ENCODE results near the gene PALD1.
A peak's percentile ranks its signal among the peaks of the same experiment; 100 is the strongest.

The PALD1 gene

DNA sequence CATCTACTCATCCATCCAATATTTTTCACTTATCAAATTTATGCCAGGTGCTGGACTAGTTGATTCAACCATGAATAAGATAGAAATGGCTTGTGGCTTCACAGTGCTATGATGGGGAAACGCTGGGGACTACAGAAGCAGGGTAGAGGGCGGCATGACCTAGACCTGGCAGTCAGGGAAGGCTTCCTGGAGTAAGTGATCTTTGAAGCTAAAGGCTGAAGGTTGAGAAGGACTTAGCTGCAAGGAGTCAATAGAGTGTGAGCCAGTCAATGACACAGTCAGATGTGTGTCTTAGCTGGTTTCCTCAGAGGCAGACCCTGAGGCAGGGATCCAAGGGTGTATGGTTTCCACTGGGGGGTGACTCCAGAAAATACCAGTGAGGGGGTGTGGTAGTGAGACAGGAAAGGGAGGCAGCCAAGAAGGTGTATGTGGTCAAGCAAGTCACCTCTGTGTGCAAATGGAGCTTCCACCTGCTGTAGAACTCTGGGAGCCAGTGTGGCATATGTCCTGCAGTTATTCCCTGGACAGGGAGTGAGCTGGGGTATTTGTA is 113.7 kb downstream of the PALD1 start:
- no peak for DNase-seq (ENCODE audit: low read depth)

DNA sequence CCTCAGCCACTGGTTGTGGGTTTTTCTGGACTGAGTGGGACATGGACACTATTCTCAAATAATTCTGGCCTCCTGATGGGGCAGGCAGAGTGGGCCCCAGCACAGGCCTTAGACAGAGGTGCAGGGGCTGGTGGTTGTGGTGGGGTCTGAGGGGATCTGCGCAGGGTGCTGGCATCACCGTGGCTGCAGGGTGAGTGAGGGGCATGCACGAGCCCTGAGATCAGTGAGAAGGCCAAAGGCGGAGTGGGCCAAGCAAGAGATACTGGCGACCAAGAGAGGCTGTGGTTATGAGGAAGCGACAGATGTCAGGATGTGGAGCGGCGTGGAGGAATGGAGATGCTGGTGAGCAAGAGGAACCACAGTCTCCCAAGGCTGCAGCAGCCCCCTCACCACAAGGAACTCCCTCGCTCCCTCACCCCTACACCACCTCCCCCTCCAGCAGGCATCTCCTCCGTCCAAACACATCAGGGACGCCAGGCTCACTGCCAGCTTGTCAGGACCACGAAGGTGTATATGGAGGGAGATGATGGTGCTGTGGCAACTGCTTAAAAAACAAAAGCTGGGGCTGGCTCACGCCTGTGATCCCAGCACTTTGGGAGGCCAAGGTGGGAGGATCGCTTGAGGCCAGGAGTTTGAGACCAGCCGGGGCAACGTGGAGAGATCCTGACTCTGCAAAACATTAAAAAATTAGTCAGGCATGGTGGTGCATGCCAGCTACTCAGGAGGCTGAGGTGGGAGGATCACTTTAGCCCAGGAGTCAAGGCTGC is 114.4 kb downstream of the PALD1 start:
- DNase-seq (ENCODE audit: low read depth), result no peak

DNA sequence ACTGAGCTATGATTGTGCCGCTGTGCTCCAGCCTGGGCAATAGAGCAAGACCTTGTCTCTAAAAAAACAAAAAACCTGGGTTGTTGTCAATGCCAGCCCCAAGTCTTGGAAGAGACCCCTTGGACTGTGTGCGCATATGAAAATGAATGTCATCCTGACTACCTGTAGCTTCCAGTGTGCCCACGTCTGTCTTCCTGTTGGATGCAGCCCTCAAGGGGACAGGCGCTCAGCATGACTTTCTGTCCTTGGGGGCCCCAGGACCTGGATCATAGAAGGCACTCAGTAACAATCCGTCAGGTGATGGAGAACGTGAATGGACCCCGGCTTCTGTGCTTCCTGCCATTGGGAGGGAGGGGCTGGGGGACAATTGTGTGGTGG is 114.9 kb downstream of the PALD1 start:
- no peak for DNase-seq (ENCODE audit: low read depth)

DNA sequence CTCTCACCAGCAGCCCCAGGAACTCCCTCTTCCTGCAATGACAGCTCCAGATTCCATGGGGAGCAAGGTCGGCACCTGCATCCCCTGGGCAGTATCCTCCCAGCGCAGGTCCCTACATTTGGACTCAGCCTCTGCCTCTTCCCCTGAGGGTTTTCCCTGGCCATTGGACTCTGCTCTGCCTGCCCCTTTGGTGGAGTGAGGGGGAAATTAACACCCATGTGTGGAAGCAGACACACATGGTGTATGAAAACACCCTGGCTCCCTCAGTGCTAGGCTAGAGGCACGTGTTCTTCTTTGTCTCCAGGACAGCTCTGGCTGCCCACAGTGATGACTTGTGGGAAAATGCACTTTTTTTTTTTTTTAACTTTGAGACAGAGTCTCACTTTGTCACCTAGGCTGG is 115.6 kb downstream of the PALD1 start:
- DNase-seq (ENCODE audit: low read depth), result no peak

DNA sequence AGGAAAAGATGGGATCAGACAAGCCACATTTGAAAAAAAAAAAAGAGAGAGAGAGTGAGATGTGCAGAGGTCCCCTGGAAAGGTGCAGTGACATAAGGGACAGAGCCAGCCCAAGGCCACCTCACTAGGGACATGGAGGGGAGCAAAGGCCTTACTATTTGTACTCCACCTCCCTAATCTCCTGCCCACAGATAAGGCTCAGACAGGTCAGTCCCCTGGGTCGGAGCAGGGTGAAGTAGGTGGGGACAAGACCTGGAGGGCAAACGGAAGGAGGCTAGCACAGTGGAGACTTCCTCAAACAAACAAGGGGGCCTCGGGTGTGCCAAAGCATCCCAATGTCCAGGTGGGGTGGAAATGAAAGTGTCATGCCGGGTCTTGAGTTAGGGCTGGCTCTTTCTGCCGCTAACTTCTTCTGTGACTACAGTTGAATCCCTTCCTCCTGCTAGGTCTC is 117.0 kb downstream of the PALD1 start:
- DNase-seq (ENCODE audit: low read depth), result no peak

DNA sequence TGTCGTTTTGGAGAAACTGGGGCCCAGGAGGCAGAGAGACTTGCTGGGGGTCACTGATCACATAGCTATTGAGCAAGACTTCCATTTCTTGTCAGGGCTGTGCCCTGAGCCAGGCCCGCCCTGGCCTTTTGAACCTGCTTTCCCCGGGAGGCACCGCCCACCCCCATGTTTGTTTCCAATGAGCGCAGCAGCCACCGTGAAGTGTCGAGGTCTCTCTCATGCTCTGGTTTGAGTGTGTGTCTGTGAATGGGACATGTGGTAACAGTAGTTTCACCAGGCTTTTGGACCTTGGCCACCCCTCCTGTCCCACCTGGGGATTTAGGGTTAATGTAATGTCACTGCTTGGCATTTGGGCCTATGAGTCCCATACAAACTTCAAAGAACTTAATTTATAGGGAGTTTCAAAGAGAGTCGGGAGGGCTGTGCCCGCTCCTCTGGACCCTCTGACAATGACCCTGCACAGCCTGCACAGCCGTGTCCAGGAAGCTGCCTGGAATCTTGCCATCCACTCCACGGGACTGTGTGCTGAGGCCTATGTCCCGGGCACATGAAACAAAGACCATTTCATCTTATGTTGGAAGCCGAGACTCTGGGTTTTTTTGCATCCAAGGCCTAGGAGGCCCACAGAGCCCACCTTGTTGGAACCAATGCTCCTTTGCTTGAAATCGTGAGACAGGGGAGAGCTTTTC is 117.7 kb downstream of the PALD1 start:
- DNase-seq (ENCODE audit: low read depth), result no peak

DNA sequence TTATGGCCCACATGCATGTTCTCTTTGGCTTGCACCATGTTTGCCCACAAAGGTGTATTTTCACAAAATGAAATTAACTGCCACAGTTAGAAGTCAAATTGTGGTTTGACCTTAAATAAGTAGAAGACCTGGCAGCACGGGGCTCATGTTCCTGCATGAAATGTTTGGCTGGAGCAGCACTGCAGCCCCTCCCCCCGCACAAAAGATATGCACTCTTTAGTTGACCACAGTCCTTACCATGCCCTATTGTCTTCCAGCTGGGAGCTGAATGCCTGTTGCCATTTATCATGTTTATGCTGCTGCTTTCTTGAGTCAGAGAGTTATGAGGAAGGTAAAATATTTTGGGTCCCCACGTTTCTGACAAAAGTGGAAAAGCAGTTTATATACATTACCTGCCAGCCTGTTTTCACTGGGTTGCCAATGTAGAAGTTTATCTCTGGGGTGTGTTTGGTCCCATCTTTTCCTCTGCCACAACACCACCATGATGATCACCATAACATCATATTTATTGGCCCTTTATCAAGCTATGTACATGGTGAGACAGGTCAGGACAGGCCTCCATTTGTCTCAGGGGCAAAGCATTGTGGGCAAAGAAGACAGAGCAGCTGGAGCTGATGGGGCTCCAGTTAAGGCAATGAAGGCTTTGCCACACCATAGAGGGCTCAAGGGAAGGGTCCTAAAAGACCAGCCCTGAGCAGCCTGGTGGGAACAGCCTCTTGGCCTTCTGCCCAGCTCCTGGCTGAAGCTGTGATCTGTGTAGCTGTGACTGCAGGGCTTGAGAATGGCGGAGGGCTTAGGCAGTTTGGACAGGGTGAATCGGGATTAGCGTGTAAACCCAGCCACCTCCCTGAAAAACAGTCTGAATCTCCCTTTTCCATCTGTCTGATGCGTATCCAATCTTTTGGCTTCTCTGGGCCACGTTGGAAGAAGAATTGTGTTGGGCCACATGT is 118.6 kb downstream of the PALD1 start:
- DNase-seq (ENCODE audit: low read depth), result no peak

DNA sequence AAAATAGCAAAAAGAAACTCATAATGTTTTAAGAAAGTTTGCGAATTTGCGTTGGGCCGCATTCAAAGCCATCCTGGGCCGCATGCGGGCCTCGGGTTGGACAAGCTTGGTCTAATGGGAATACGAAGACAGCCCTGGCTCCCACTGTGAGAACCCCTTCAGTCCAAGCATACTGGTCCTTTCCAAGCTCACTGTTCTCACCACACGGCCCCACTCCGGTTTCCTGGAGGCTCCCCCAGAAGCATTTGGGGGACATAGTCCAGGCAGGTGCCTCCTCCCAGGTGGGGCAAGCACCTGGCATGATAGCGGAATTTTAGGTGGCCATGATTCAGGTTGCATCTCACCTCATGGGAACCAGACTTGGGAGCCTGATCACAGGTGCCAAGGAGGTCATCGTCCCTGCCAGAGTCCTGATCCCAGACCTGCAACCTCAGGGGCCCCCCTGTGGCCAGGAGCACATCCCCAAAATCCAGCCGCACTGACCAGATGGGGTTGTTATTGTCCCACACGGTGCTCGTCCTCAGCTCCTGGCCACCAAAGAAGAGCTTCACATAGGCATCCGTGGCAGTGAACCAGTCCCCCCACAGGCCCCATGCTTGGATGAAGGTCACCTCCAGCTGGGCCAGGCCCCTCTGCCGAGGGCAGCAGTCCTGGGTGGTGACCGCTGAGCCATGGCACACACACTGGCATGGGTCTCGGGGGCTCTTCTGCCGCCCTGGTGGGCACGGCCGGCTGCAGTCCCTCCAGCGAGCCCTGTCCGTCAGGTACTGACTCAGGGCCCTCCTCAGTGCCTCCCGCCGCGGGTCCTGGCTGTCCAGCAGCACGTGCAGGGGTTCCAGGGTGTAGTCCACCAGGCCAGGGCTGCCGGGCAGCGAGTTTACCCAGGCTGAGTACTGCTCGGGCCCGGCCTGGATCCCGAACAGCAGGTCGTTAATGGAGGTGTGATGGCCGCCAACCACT is 119.6 kb downstream of the PALD1 start:
- no peak for DNase-seq (ENCODE audit: low read depth)

DNA sequence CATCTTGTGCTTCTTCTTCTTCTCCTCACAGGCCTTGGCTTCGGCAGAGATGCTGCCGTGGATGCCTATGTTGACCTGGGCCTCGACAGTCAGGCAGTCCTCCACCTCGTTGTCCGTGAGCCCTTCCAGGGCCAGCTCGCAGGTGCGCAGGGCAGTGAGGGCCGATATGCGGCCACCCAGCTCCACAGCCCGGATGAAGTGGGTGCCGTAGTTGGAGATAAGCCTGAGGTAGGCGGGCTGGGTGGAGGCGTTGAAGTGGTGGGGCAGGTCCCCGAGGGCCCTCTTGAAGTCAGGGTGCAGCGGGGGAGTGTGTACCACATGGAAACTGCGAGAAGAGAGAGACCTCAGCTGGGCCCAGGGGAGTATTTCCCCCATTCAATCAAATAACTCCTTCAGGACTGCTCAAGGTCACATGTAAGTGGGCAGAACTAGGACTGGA is 120.3 kb downstream of the PALD1 start:
- no peak for DNase-seq (ENCODE audit: low read depth)

DNA sequence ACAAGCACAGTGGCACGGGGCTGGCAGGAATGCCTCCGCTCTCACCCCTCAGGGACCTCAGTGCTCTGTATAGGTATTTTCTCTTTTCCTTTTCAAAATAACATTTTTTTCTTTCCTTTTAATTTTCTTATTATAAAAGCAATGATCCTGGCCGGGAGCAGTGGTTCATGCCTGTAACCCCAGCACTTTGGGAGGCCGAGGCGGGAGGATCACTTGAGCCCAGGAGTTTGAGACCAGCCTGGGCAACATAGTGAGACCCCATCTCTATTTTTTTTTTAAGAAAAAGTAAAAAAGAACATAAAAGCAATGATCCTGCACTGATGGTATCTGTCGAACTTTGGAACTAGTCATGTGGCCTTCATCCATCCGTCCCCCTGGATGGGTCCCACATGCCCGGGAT is 120.8 kb downstream of the PALD1 start:
- no peak for DNase-seq (ENCODE audit: low read depth)

DNA sequence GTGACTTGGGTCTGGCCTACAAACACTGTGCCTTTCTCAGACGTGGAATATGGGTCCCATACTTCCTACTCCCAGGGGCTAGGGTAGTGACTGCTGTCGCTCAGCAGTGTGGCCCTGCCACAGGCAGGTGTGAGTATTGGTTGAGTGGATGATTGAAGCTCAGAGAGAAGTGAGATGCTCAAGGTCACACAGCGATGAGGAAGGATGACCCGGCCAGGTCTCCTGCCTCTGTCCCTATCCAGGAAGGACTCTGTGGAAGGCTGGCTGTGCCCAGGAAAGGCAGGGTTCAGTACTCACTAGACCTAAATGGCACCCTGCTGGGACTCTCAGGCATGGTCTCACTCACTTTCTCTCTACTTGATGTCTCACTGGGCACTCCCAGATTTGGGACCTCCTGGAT is 121.2 kb downstream of the PALD1 start:
- no peak for DNase-seq (ENCODE audit: low read depth)

DNA sequence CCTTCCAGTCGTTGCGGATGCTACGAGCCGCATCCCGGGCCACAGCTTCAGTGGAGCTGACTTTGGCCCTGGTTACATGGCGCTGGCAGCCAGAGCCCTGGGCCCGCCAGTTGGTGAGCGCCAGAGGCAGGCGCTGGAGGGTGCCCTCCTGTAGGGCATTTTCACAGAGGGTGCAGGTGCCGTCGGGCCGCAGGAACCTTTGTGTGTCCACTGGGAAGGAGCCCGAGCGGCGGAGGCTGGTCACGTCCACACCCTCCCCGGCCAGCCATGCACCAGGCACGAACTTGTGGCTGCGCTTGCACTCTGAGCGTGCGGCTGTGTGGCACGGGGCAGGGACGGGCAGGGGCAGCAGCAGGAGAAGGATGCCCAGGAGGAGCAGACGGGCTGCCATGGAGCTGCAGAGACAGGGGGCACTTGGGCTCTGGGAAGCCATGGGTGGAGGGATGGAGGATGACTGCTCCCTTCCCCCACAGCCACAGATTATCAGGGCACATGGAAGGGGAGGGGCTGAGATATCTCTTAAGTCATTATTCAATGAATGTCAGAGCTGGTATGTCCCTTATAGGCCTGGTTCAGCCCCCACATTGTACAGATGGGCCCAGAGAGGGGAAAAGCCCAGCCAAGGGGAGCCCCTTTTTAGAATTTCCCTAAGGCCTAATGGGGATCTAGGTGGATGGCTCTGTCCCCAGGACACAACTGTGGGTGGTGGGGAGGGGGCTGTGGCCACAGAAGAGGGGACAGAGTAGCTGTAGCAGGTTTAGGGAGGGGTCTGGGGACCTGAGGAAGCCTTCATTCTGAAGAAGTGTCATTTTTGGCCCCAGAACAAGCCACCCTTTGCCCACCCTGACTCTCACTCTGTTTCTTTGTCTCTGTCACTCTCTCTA is 122.2 kb downstream of the PALD1 start:
- DNase-seq (ENCODE audit: low read depth), result no peak

DNA sequence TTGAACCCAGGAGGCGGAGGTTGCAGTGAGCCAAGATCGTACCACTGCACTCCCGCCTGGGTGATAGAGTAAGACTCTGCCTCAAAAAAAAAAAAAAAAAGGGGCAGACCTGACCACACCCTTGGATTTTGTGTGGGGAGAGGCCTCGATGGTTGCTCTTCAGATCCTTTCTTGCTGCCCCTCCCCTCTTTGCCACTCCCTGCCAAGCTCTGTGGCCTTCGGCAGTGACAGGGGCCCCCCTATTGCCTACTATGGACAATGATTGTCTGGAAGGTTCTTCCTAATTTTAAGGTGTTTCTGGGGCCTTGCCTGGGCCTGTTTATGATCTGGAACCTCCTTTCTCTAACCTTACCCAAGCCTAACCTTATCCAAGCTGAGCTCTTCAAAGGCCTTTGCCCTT is 123.2 kb downstream of the PALD1 start:
- no peak for DNase-seq (ENCODE audit: low read depth)

DNA sequence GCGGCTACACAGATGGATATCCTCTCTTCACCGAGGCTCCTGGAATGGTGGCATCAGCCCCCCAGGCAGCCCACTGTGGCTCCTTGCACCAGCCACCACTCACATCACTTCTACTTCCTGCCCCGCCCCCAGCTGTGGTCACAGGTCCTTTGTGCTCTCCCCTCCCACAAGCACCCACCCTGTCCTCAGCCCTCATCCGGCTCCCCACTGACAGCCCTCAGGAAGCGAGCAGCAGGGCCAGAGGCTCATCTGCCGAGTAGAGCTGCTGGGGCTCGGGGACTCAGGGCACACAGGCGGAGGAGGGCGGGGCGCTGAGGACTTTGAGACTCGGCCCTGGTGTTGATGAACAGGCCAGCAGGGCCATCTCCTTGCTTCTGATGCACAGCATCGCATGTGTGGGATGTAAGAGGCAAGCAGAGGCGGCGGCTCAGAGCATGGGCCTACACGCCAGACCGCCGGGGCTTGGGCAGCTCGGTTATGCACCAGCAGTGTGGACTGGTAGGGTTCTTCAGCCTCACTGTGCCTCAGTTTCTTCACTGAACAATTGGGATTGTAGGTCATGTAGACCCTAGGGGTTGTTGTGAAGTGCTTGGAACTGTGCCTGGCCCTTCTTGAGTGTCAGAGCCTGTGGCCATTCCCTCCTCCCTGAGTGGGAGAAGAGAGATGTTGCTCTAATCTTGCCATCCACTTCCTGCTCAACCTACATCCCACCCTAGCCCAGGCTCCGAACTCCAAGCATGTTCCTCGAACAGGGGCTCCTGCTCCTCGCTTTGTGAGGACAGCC is 124.3 kb downstream of the PALD1 start, which contains the start of gene PRF1:
TSS of gene PRF1 (minus strand) at position 77 of the 784 bp plus-strand sequence. CDS start 1,839 bp downstream, outside the sequence.
- peak; percentile 70 for DNase-seq (ENCODE audit: low read depth)

DNA sequence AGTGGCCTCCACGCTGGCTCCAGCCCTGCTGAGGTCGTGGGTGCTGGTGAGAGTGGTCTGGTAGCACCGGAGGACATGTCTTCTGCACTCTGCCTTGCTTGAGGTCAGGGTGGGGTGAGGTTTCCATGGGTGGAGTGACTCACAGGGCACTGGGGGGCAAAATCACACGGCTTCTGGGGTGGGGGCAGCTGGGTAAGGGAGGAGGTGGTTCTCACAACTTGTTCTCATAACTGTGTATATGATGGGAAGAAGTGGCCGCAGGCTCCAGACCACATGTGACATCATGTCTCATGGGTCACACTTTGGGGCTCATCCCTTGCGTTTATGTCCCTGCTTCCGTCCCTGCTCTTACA is 124.9 kb downstream of the PALD1 start:
- no peak for DNase-seq (ENCODE audit: low read depth)

DNA sequence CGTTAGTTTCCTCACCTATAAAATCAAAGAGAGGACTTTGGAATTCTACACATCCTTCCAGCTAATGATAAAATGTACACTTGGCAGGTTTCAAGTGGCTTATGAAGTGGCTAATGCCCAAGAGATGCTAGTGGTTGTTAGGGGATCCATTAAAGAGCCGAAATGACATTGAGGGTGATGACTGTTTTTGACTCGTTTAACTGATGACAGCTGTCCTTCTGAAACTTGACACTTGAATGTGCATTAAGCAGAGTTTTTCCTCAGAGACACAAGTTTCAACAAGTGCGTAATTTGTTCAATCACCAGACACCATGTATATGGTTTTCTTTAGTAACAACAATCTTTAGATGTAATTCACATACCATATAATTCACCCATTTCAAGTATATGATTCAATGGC is 125.5 kb downstream of the PALD1 start:
- DNase-seq (ENCODE audit: low read depth), result no peak

DNA sequence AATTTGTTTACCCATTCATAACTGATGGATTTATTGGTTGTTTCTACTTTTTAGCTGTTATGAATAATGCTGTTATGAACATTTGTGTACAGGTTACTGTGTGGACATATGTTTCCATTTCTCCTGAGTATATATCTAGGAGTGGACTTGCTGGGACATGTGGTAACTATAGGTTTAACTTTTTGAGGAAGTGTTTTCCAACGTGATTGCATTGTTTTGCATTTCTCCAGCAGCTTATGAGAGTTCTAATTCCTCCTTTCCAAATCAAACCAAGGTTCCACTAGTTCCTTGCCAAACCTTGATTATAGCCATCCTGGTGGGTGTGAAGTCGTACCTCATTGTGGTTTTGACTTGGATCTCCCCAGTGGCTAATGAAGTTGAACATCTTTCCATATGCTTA is 126.6 kb downstream of the PALD1 start:
- DNase-seq (ENCODE audit: low read depth), result no peak

DNA sequence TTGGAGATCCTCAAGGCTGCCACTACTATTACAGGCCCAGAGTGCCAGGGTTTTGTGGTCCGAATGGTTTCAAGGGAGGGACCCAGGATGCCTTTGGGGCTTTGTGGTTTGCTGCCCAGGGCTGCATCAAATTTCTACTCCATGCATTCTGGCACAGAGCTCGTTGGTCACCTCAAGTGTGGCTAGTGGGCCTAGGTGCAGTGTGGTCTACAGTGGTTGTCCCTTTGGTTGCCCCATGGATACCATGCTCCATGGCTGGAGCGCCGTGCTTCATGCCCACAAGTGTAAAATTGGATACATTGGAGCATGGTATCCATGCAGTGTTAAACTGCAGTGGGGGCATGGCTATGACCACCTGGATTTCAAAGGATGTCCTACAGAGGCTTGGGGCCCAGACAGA is 129.4 kb downstream of the PALD1 start:
- no peak for DNase-seq (ENCODE audit: low read depth)

DNA sequence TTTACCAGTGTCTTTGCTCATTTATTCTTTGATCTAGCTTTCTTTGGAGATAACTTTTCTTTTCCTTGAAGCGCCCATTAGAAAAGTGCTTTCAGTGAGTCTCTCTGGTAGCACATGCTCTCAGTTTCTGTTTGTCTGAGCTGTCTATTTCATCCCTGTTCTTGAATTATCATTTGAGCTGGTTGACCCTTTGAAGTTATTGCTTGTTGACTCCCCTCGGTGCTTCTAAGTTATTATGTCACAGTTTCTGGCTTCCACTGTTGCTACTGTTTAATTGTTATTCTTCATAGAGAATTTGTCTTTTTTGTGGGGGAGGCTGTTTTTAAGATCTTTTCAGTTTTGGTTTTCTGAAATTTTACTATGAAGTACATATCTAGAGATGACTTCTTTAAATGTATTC is 135.4 kb downstream of the PALD1 start:
- DNase-seq (ENCODE audit: low read depth), result no peak
